Measurements from ENCODE around the gene FHIP2A.
A peak's percentile ranks its signal among the peaks of the same experiment; 100 is the strongest.

The FHIP2A gene

GRCh38 chr10:114857922-114858629 is 36.5 kb downstream of the FHIP2A start:
- no peak for DNase-seq (ENCODE audit: low spot score)

DNA sequence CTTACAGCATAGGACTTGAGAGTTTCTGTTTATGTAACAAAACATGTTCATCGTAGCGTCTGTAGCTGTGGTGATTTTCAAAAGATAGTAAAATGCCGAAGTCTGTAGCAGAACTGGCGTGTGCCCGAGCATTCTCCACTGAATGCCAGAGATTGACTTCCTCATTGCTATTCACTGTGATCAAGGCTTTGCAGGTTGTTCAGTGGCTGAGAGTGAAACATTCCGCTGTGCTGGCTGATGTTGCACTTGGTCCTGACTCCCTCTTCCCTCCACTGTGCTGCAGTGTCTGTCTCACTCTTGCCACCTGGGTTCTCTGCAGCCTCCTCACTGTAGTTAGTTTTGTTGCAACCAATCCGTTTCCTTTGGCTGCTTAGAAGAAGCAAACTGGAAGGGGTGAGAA is 37.6 kb downstream of the FHIP2A start:
- no peak for DNase-seq (ENCODE audit: low spot score)

GRCh38 chr10:114862456-114862855 is 40.9 kb downstream of the FHIP2A start:
- no peak for DNase-seq (ENCODE audit: low spot score)

DNA sequence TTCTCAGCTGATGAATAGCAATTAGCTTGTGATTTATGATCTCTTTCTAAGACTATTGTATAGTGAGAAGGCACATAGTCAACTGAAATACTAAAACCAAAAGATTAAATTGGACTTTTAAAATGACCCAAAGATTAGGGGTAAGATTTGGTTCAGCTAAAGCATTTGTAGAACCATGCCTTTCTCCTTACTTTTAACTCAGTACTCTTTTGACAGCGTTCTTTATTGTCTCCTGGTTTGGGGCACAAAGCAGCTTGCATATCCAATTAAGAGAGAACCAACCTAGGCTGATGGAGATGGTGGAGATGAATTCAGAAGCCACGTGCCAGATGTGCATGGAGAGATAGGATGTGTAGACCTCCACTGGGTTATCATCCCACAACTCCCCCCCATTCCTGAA is 45.8 kb downstream of the FHIP2A start:
- DNase-seq (ENCODE audit: low spot score), result no peak

GRCh38 chr10:114868870-114869519 is 47.4 kb downstream of the FHIP2A start:
- DNase-seq (ENCODE audit: low spot score), result peak; percentile 13

DNA sequence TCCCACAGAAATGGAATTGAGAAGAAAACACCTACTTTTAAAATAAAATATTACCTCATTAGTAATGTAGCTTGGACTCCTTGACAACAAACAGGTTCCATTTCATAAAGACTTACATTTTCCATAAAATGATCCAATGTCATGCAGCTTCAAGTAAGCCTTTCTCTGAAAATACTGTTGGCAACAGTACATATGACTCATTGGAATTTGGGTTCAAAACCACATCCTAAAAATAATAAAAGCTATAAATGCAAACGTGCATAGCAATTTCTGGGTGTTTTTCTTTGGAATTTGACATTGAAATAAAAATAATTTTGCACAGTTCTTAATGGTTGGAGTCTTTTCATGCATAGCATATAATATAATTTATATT is 47.9 kb downstream of the FHIP2A start:
- DNase-seq (ENCODE audit: low spot score), result peak; percentile 16

GRCh38 chr10:114870486-114870885 is 48.9 kb downstream of the FHIP2A start:
- DNase-seq (ENCODE audit: low spot score), result no peak

GRCh38 chr10:114871379-114871778 is 49.8 kb downstream of the FHIP2A start:
- no peak for DNase-seq (ENCODE audit: low spot score)

Data from AG08396 (cell line).